Measurements from ENCODE around the gene UBAP1.
A peak's percentile ranks its signal among the peaks of the same experiment; 100 is the strongest.
"Not testable (repeated sequence)": the region's sequence is repeated elsewhere in the genome, so short reads cannot be mapped to it uniquely, and the experiment has no call there.

Gene UBAP1

DNA sequence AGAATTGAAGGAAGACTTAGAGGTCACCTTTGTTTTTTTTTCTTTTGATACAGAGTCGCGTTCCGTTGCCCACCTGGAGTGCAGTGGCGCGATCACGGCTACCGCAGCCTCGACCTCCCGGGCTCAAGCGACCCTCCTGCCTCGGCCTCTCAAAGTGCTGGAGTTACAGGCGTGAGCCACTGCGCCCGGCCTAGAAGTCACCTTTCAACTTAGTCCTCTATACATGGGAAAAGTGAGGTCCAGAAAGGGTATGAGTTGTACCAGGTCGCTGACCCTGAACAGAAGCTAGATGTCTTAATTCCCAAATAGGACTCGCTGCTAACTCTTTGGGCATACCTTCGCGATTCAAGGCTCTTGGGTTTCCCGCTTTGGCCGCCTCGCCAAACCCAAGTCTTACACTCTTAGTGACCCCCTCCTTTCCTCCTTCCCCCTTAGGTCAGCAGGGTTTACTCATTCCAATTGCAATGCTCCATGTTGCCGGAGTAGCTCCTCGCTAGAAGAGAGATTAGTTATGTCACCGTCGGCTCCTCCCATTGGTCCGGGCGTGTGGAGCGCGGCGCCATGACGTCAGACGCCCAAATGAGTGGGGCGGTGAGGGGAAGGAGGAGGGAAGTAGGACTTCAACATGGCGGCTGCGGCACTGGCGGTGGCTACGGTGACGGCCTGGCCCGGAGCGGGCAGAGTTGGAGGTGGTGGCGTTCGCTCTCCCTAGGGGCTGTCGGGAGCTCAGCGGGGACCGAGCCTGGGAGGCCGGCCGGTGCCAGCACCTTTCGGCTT is at the start of gene UBAP1:
TSS of gene UBAP1 (plus strand) at position 608 of the 777 bp plus-strand sequence. CDS start 41,872 bp downstream, outside the sequence.
- peak; percentile 96 for DNase-seq

GRCh38 chr9:34131571-34131970 is 47.3 kb upstream of the UBAP1 start:
- DNase-seq, result no peak

DNA sequence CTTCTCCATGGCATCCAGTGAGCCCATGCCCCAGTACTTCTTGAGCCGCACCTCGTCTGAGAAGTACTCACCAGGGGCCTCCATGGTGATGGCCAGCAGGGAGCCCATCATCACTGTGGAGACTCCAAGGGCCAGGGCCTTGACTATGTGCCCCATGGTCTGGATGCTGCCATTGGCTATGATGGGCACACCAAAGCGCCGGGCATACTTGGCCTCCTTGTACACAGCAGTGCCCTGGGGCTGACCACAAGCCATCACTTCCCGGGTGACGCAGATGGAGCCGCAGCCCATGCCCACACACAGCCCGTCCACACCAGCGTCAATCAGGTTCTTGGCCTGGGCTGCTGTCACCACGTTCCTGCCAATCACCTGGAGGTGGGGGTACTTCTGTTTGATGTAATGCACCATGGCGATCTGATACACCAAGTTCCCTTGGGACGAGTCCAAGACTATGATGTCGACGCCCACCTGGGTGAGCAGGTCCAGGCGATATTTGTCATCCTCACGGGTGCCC is 45.4 kb upstream of the UBAP1 start:
- DNase-seq, result no peak

DNA sequence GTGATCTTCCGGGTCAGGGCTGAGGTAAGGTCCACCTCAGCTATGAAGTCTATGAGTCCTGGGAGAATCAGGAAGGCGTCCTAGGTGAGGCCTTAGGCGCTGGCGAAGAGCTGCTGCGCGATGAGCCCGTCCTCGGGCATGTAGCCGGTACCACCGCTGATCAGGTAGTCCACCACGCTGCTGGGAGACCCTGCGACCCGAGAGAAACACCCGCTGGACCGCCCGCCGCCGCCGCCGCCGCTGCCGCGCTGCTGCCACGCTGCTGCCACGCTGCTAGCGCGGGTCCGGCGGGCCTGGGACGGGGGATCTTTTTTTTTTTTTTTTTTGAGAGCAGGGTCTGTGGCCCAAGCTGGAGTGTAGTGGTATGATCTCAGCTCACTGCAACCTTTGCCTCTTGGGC is 44.3 kb upstream of the UBAP1 start:
- no peak for DNase-seq

DNA sequence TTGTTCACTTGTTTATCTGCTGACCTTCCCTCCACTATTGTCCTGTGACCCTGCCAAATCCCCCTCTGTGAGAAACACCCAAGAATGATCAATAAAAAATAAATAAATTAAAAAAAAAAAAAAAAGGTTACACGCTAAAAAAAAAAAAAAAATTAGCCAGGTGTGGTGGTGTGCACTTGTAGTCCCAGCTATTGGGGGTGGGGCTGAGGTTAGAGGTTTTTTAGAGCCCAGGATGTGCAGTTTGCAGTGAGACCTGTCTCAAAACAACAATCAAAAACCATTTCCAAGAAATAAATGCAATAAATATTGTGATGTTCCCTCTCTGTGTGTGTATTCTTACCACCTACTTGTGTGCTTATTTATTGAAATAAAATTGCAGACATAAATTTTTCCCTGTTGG is 40.2 kb upstream of the UBAP1 start:
- not testable (repeated sequence) for DNase-seq

DNA sequence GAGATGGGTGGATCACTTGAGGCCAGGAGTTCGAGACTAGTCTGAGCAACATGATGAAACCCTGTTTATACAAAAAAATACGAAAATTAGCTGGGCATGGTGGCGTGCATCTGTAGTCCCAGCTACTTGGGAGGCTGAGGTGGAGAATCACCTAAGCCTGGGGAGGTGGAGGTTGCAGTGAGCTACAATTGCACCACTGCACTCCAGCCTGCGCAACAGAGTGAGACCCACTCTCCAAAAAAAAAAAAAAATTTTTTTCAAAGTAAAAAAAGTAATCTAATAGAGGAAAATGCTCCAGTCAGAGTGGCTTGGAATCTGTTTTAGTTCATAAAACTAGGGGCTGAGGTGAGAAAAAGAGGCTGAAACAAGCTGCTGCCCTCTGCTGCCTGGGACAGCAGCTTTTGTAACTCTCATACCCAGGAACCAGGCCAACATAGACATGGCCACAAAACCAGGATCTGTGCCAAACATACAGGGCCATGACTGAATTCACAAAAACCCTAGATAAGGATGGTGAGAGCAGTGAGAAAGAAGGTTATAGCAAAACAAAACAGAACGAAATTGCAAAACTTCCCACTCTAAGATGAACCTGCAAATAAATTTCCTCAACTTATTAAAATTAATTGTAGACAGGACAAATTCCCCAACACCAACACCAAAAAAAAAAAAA is 39.2 kb upstream of the UBAP1 start:
- DNase-seq, result peak; percentile 47

GRCh38 chr9:34140853-34141252 is 38.0 kb upstream of the UBAP1 start:
- DNase-seq, result no peak

DNA sequence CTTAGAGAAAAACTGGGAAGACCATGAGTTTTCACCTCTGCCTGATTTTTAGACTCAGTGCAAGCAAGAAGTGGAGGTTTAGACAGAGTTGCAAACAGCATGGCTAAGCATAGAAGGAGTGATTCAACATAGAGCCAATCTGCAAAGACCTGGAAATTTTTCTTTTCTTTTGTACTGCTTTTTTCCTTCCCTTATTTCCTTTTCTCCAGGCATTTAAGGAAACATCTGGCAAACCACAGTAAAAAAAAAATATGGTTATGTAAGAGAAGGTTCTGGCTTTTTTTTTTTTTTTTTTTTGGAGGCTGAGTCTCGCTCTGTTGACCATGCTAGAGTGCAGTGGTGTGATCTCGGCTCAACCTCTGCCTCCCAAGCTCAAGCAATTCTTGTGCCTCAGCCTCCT is 35.7 kb upstream of the UBAP1 start:
- no peak for DNase-seq

GRCh38 chr9:34145165-34145564 is 33.7 kb upstream of the UBAP1 start:
- DNase-seq, result no peak

GRCh38 chr9:34151398-34151797 is 27.4 kb upstream of the UBAP1 start:
- no peak for DNase-seq

DNA sequence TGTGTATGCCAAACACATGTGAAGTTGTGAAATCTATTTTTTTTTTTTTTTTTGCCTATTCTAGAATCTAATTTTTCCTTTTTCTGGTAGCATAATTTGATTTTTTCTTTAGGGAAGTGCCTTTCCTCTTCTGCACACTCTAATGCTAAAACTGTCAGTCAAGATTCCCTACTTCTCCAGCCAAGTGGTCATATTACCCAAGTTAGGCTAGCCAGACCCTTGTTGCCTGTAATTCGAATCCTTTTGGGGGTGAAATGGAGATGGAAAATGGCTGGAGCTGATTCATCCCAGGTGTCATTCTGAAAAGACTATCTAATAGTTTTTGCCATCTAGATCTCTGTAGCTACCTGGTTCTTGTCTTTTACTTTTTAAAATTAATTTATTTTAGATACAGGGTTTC is 24.8 kb upstream of the UBAP1 start:
- DNase-seq, result no peak

DNA sequence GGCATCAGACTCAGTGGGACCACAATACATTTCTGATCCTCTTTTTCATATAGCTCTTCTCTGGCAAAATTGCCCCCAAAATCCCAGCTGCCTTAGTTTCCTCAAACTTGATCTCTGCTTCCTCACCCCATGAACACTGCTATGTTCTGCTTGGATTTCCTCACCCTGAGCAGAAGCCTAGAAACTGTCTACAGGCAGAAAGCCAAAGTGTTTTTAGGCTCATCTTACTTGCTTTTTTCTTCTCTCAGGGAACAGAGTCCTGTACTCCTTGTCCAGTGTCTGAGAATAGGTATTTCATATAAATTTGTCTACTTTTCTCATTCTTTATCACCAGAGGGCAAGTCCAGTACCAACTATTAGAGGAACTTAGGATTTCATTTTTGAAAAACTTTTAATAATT is 21.5 kb upstream of the UBAP1 start:
- DNase-seq, result no peak

GRCh38 chr9:34157898-34158297 is 20.9 kb upstream of the UBAP1 start:
- no peak for DNase-seq

DNA sequence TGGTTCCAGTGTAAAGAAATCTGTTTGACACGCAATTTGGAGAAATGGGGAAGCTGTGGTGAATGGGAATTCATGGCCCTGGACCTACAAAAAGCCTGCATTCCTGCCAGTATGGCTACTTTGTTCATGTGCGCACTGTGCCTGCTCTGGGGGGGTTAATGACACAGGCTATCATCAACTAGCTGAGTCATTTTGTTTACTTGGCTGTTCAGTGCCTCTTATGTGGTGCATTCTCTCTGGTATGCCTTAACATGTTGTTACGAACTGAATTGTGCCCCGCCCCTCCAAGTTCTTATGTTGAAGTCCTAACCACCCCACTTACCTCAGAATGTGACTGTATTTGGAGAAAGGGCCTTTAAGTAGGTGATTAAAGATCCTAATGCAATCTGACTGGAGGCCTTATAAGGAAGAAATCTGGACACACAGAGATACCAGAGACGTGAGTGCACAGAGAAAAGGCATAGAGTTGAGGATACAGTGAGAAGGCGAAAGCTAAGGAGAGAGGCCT is 20.4 kb upstream of the UBAP1 start:
- no peak for DNase-seq

GRCh38 chr9:34163434-34163833 is 15.4 kb upstream of the UBAP1 start:
- DNase-seq, result no peak

GRCh38 chr9:34169125-34169524 is 9.7 kb upstream of the UBAP1 start:
- DNase-seq, result no peak

GRCh38 chr9:34170237-34170991 is 8.4 kb upstream of the UBAP1 start:
- DNase-seq, result no peak

- DNase-seq, result peak; percentile 15
Observed at GRCh38 chr9:34171753-34172535, 6.9 kb upstream of the UBAP1 start.

DNA sequence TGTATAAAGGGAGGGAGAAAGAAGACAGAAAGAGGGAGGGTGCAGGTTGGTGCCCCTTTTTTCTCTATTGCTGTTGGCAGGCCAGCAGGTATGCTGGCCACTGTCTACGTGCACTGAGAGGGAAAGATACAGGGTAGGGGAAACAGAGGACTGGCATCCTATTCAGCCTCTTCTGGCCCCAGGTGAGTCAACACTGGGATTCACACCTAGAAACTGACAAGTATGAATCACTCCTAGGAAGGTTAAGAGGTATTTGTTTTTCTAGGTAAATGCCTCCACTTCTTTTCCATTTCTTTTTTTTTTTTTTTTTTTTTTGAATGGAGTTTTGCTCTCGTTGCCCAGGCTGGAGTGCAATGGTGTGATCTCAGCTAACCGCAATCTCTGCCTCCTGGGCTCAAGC is 2.8 kb upstream of the UBAP1 start:
- DNase-seq, result no peak

DNA sequence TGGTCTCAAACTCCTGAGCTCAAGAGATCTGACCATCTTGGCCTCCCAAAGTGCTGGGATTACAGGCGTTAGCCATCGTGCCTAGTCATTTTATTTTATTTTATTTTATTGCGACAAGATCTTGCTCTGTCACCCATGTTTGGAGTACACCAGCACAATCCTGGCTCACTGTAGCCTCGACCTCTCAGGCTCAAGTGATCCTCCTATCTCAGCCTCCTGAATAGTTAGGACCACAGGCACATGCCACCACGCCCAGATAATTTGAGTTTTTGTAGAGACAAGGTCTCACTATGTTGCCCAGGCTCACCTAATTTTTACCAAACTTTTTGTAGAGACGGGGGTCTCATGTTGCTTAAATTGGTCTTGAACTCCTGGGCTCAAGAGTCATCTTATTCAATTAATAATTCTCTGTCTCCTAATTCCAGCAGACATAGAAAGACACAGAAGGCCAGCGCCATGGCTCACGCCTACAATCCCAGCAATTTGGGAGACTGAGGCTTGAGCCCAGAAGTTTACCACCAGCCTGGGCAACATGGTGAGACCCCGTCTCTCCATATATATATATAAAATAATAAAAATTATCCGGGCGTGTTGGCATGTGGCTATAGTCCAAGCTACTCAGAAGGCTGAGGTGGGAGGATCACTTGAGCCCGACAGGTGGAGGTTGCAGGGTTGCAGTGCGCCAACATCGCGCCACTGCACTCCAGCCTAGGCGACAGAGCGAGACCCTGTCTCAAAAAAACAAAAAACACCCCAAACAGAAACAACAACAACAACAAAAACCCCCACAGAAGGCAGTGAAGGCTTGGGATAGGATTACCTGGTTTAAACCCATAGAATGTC is 1.0 kb upstream of the UBAP1 start:
- no peak for DNase-seq

All from midbrain (tissue), 1 donor.